H1 (cell line): ENCODE data around the gene C15orf62. TPM values are rescaled to one million over a fixed set of nuclear protein-coding genes. Genes with fewer than 3 reads are reported as not detected.

ENCODE experiments used
- CTCF ChIA-PET: fragments of 300-600 bp; sonication (Branson Sonifier 250); formaldehyde crosslinking; loops from one replicate; lab custom pipeline; 2021; ENCODE audit not compliant: partially characterized antibody; lab: Charles Lee
- POLR2A ChIA-PET: fragments of 300-600 bp; sonication (Branson Sonifier 250); formaldehyde crosslinking; loops from one replicate; lab custom pipeline; 2021; ENCODE audit warnings: inconsistent platforms; ENCODE audit not compliant: partially characterized antibody; lab: Charles Lee
- DNase-seq, 2 experiments: peaks; one replicate each; pipeline versions ENCODE4 v3.0.0 to v3.0.0-alpha.2; 2010 to 2022; ENCODE audit warnings: low spot score in 2 of 2, low read depth in 1 of 2, mixed read lengths in 1 of 2
- FAIRE-seq: peaks from 2 replicates; lab custom pipeline; 2011; peaks lifted over from hg19 to GRCh38; lab: Jason Lieb, UNC
- H2AFZ ChIP-seq: 2 replicates; pipeline ENCODE4 v1.8.1; 2012; ENCODE audit warnings: low read length, inconsistent platforms
- H2AK5ac ChIP-seq: 2 replicates; pipeline ENCODE4 v1.6.1; 2013; ENCODE audit warnings: low read depth, low read length
- H2BK120ac ChIP-seq: replicated peaks from 2 replicates; pipeline ENCODE3; 2013; ENCODE audit warnings: low read depth, low read length, inconsistent platforms
- H2BK12ac ChIP-seq: 2 replicates; pipeline ENCODE4 v1.6.1; 2013; ENCODE audit warnings: low read depth, low read length
- H2BK15ac ChIP-seq: 2 replicates; pipeline ENCODE4 v1.6.1; 2013; ENCODE audit warnings: low read length
- H2BK20ac ChIP-seq: 2 replicates; pipeline ENCODE4 v1.6.1; 2013; ENCODE audit warnings: low read length
- H2BK5ac ChIP-seq: 2 replicates; pipeline ENCODE4 v1.6.1; 2013; ENCODE audit warnings: low read depth, low read length
- H3K14ac ChIP-seq: 2 replicates; pipeline ENCODE4 v1.6.1; 2013; ENCODE audit warnings: inconsistent platforms; ENCODE audit not compliant: insufficient read length
- H3K18ac ChIP-seq: 2 replicates; pipeline ENCODE4 v1.6.1; 2013; ENCODE audit warnings: low read length; ENCODE audit errors: extremely low read depth
- H3K23ac ChIP-seq: 2 replicates; pipeline ENCODE4 v1.6.1; 2013; ENCODE audit warnings: inconsistent platforms; ENCODE audit not compliant: insufficient read length
- H3K23me2 ChIP-seq: 2 replicates; pipeline ENCODE4 v1.6.1; 2013; ENCODE audit warnings: low read depth, low read length
- H3K27ac ChIP-seq: 2 replicates; pipeline ENCODE4 v1.6.1; 2011; ENCODE audit warnings: low read depth, low read length, inconsistent platforms
- H3K27me3 ChIP-seq, 4 experiments: replicated peaks in 1 of 4; 1 replicate in 1 of 4; 2 replicates in 3 of 4; pipeline versions ENCODE4 v1.6.1 to v1.8.1; 2011 to 2013; ENCODE audit warnings: low read length in 3 of 4, mild to moderate bottlenecking in 3 of 4, inconsistent platforms in 2 of 4, mixed read lengths in 2 of 4, moderate library complexity in 1 of 4; ENCODE audit not compliant: control insufficient read depth in 3 of 4, insufficient read depth in 3 of 4; ENCODE audit errors: extremely low read depth in 1 of 4
- H3K36me3 ChIP-seq, 4 experiments: 2 replicates each; pipeline versions ENCODE4 v1.6.1 to v1.8.1; 2011 to 2013; ENCODE audit warnings: mild to moderate bottlenecking in 4 of 4, low read length in 3 of 4, moderate library complexity in 2 of 4, control low read depth in 1 of 4, inconsistent platforms in 1 of 4; ENCODE audit not compliant: insufficient read depth in 4 of 4, control insufficient read depth in 2 of 4
- H3K4ac ChIP-seq: replicated peaks from 2 replicates; pipeline ENCODE3; 2013; ENCODE audit warnings: low read length, low read depth, mixed read lengths, inconsistent platforms; ENCODE audit not compliant: insufficient read length
- H3K4me1 ChIP-seq, 4 experiments: replicated peaks in 1 of 4; 1 replicate in 1 of 4; 2 replicates in 3 of 4; pipeline versions ENCODE4 v1.6.1 to v1.8.1; 2011 to 2013; ENCODE audit warnings: low read length in 3 of 4, inconsistent platforms in 2 of 4, mixed read lengths in 1 of 4; ENCODE audit not compliant: insufficient read depth in 4 of 4, control insufficient read depth in 3 of 4
- H3K4me2 ChIP-seq, 2 experiments: 2 replicates each; pipeline versions ENCODE4 v1.6.1 to v1.8.1; 2011 to 2013; ENCODE audit warnings: low read depth in 2 of 2, low read length in 2 of 2, control low read depth in 1 of 2, inconsistent platforms in 1 of 2, mild to moderate bottlenecking in 1 of 2; ENCODE audit not compliant: insufficient read depth in 1 of 2
- H3K4me3 ChIP-seq, 4 experiments: fragments of 200-600, 300-600 bp in 1 of 4; sonication (generic), shearing (Covaris generic), sonication (Bioruptor Twin) in 1 of 4; 2 replicates each; pipeline versions ENCODE4 v1.5.1 to v1.8.1; 2011 to 2016; ENCODE audit warnings: low read length in 4 of 4, low read depth in 3 of 4, control low read depth in 2 of 4, inconsistent platforms in 2 of 4, mild to moderate bottlenecking in 2 of 4, mixed read lengths in 1 of 4, moderate library complexity in 1 of 4; ENCODE audit not compliant: insufficient read depth in 2 of 4; ENCODE audit errors: extremely low read depth in 1 of 4
- H3K56ac ChIP-seq: replicated peaks from 2 replicates; pipeline ENCODE3; 2013; ENCODE audit warnings: low read depth, mild to moderate bottlenecking, mixed read lengths, low read length, inconsistent platforms; ENCODE audit not compliant: insufficient read length
- H3K79me1 ChIP-seq: 2 replicates; pipeline ENCODE4 v1.6.1; 2013; ENCODE audit warnings: low read depth, low read length, control low read depth
- H3K79me2 ChIP-seq, 2 experiments: 2 replicates each; pipeline versions ENCODE4 v1.6.1 to v1.8.1; 2012 to 2013; ENCODE audit warnings: low read length in 2 of 2, mild to moderate bottlenecking in 2 of 2, inconsistent platforms in 1 of 2; ENCODE audit not compliant: insufficient read depth in 2 of 2, control insufficient read depth in 1 of 2
- H3K9ac ChIP-seq, 4 experiments: replicated peaks in 1 of 4; 1 replicate in 1 of 4; 2 replicates in 3 of 4; pipeline versions ENCODE4 v1.6.1 to v1.8.1; 2011 to 2013; ENCODE audit warnings: low read depth in 3 of 4, low read length in 3 of 4, control low read depth in 2 of 4, mild to moderate bottlenecking in 2 of 4, moderate library complexity in 2 of 4, inconsistent platforms in 1 of 4; ENCODE audit errors: extremely low read depth in 1 of 4
- H3K9me3 ChIP-seq, 2 experiments: 2 replicates each; pipeline versions ENCODE4 v1.6.1 to v1.8.1; 2012 to 2013; ENCODE audit warnings: mild to moderate bottlenecking in 2 of 2, moderate library complexity in 2 of 2, control low read depth in 1 of 2, inconsistent platforms in 1 of 2, low read depth in 1 of 2, low read length in 1 of 2, mixed read lengths in 1 of 2; ENCODE audit not compliant: insufficient read depth in 2 of 2
- H4K20me1 ChIP-seq, 2 experiments: replicated peaks in 1 of 2; 2 replicates each; pipeline versions ENCODE3 to v1.8.1; 2011 to 2013; ENCODE audit warnings: inconsistent platforms in 2 of 2, low read length in 2 of 2, mild to moderate bottlenecking in 1 of 2; ENCODE audit not compliant: insufficient read depth in 2 of 2, control insufficient read depth in 1 of 2
- H4K5ac ChIP-seq: 2 replicates; pipeline ENCODE4 v1.6.1; 2013; ENCODE audit warnings: low read length, low read depth, mixed read lengths, inconsistent platforms; ENCODE audit not compliant: insufficient read length
- H4K8ac ChIP-seq: 2 replicates; pipeline ENCODE4 v1.8.0; 2013; ENCODE audit warnings: mild to moderate bottlenecking, moderate library complexity, low read length, inconsistent platforms; ENCODE audit not compliant: insufficient read depth; ENCODE audit errors: extremely low read depth
- H4K91ac ChIP-seq: replicated peaks from 2 replicates; pipeline ENCODE3; 2013; ENCODE audit warnings: low read length, mixed read lengths, inconsistent platforms; ENCODE audit not compliant: insufficient read length
- BRCA1 ChIP-seq: IDR thresholded peaks from 2 replicates; pipeline ENCODE4 v1.6.1; 2012; ENCODE audit warnings: low read depth, low read length, improper control_type of control experiment
- CHD1 ChIP-seq: IDR thresholded peaks from 2 replicates; pipeline ENCODE4 v1.6.1; 2012; ENCODE audit warnings: low read depth, low read length, improper control_type of control experiment
- CHD2 ChIP-seq: IDR thresholded peaks from 2 replicates; pipeline ENCODE4 v1.6.1; 2012; ENCODE audit warnings: low read length, improper control_type of control experiment
- CTBP2 ChIP-seq: IDR thresholded peaks from 2 replicates; pipeline ENCODE4 v1.7.0; 2011; ENCODE audit warnings: borderline replicate concordance, mild to moderate bottlenecking, moderate library complexity, mixed read lengths, low read length; ENCODE audit not compliant: insufficient read depth, insufficient read length
- CTCF ChIP-seq, 3 experiments: IDR thresholded peaks; 1 replicate in 2 of 3; 2 replicates in 1 of 3; pipeline versions ENCODE4 v1.5.1 to v1.6.1; 2011; ENCODE audit warnings: low read length in 3 of 3, mild to moderate bottlenecking in 3 of 3, inconsistent platforms in 2 of 3, low read depth in 1 of 3, moderate library complexity in 1 of 3; ENCODE audit not compliant: insufficient read depth in 1 of 3; ENCODE audit errors: control extremely low read depth in 1 of 3
- EGR1 ChIP-seq: IDR thresholded peaks from 2 replicates; pipeline ENCODE4 v1.6.1; 2011; ENCODE audit warnings: low read depth, low read length, borderline replicate concordance
- HDAC6 ChIP-seq: IDR thresholded peaks from one replicate; pipeline ENCODE4 v1.7.1; 2012; ENCODE audit warnings: low read depth, mild to moderate bottlenecking, inconsistent platforms, low read length, moderate library complexity
- JUN ChIP-seq: IDR thresholded peaks from 2 replicates; pipeline ENCODE4 v1.6.1; 2011; ENCODE audit warnings: low read depth, mild to moderate bottlenecking, improper control_type of control experiment, low read length
- KDM4A ChIP-seq: IDR thresholded peaks from one replicate; pipeline ENCODE4 v1.7.1; 2012; ENCODE audit warnings: low read depth, mild to moderate bottlenecking, moderate library complexity, low read length, inconsistent platforms; ENCODE audit not compliant: severe bottlenecking
- POLR2A ChIP-seq, 2 experiments: IDR thresholded peaks; 1 replicate in 1 of 2; 2 replicates in 1 of 2; pipeline ENCODE4 v1.6.1; 2011; ENCODE audit warnings: low read depth in 2 of 2, low read length in 2 of 2, mild to moderate bottlenecking in 2 of 2; ENCODE audit errors: control extremely low read depth in 1 of 2
- POU5F1 ChIP-seq: IDR thresholded peaks from 2 replicates; pipeline ENCODE4 v1.6.1; 2011; ENCODE audit warnings: low read depth, mild to moderate bottlenecking, low read length, moderate library complexity
- RAD21 ChIP-seq, 2 experiments: IDR thresholded peaks in 1 of 2; conservative IDR thresholded peaks in 1 of 2; 2 replicates each; pipeline ENCODE4 v1.6.1; 2011; ENCODE audit warnings: low read depth in 2 of 2, low read length in 2 of 2, improper control_type of control experiment in 1 of 2, inconsistent platforms in 1 of 2, mild to moderate bottlenecking in 1 of 2, moderate library complexity in 1 of 2
- WGBS, 2 experiments: shearing (Covaris generic) in 1 of 2; methylation state at CpG; one replicate each; pipeline versions ENCODE4 v1.1.6 to v1.1.7; 2013 to 2015; ENCODE audit warnings: low lambda C conversion rate in 2 of 2, mixed read lengths in 2 of 2, inconsistent platforms in 1 of 2, low coverage in 1 of 2, missing lambda C conversion rate in 1 of 2; ENCODE audit not compliant: insufficient replicate concordance in 2 of 2, insufficient coverage in 1 of 2, insufficient read length in 1 of 2; ENCODE audit errors: extremely low coverage in 1 of 2, missing lambda C conversion rate in 1 of 2; 5-methylcytosine and 5-hydroxymethylcytosine counted together
- polyA plus RNA-seq, 7 experiments: library from polyadenylated mRNA; depleted of rRNA in 3 of 7; stranded (reverse) in 5 of 7; unstranded in 2 of 7; fragments of >200 nt in 5 of 7; fragments of 200-250 nt in 2 of 7; gene quantifications; 1 replicate in 5 of 7; 2 replicates in 1 of 7; 4 replicates in 1 of 7; pipeline versions ENCODE4 v1.2.1 to v1.2.3, GENCODE V29; 2011 to 2013; ENCODE audit warnings: missing spikeins in 2 of 7, mixed read lengths in 2 of 7
- total RNA-seq: library from RNA; stranded (reverse); fragmentation: NEBNext Ultra II Directional; extraction: Animal tissue kit (Norgen Biotek cat#: 25700); gene quantifications from 2 replicates; pipeline ENCODE4 v1.2.1, GENCODE V29; 2021

The C15orf62 gene
- total and polyA plus RNA-seq, 2 of the 8 experiments (the other 6 are each of a cell fraction or from before 2014, with no cell fraction given), result 0.06 to 0.56 TPM

- H3K79me1 ChIP-seq, result no peaks in the 10 kb centered on the region
- H3K4me2 ChIP-seq, result no peak overlapping the region
- H2AK5ac ChIP-seq, result no peak overlapping the region
- H3K27ac ChIP-seq, result no peak overlapping the region
- 87% methylated on average over 2 of the region's 2 CpGs; no CpG with 5 or more reads in 1 of the 2 experiments for WGBS, 2 experiments
- H2BK120ac ChIP-seq, result no peak overlapping the region
- peaks cover 0 to under 1% of the 10 kb centered on the region in 2 experiments for H4K20me1 ChIP-seq
- ChIA-PET POLR2A (interaction anchor here (0.9 to 1.5 kb wide), 5 partner anchors 11 to 103 kb away, joined by 3 read pairs; partner anchors contain the start of gene SPINT1), CTCF (interaction anchor here (1.0 to 6.8 kb wide), 9 partner anchors 8 to 289 kb away, joined by 3 to 70 read pairs (median 6); partner anchors contain the start of genes C15orf62 and GCHFR)
- no peak overlapping the region for H2BK20ac ChIP-seq
- H2BK5ac ChIP-seq, result no peak overlapping the region
- H3K79me2 ChIP-seq, result no peaks in the 10 kb centered on the region
- no peak overlapping the region for H2BK12ac ChIP-seq
- no peak overlapping the region for H4K5ac ChIP-seq
- no peak overlapping the region for H3K18ac ChIP-seq
- no peak overlapping the region for H3K4me3 ChIP-seq
- no peak overlapping the region for H3K4ac ChIP-seq
- no peak overlapping the region for H4K91ac ChIP-seq
- no peaks in the 10 kb centered on the region for H3K23me2 ChIP-seq
- FAIRE-seq (no peak), DNase-seq (no peak)
- no peak overlapping the region for H3K56ac ChIP-seq
- no peak overlapping the region for H3K23ac ChIP-seq
- H3K4me1 ChIP-seq, result peaks cover 9 to 17% (median 14%) of the 10 kb centered on the region in 4 experiments
- no peak overlapping the region for H3K9ac ChIP-seq
- H2AFZ ChIP-seq, result no peak overlapping the region
- no peaks in the 10 kb centered on the region for H3K27me3 ChIP-seq
- no peak overlapping the region for H2BK15ac ChIP-seq
- H4K8ac ChIP-seq, result no peak overlapping the region
- no peak overlapping the region for H3K14ac ChIP-seq
- H3K36me3 ChIP-seq, result peaks cover 0 to 7% (median 3%) of the 10 kb centered on the region in 4 experiments; a peak in 4 of 8 replicates
- H3K9me3 ChIP-seq, result no peaks in the 10 kb centered on the region
- TF ChIP-seq CTBP2, result no peak
- no peak for TF ChIP-seq CTCF (IDR thresholded peaks at IDR 0.05; ENCODE audit: control extremely low read depth in 1 of 3, insufficient read depth in 1 of 3, low read depth in 1 of 3, low read length in 3 of 3)
- TF ChIP-seq KDM4A, result no peak
- TF ChIP-seq BRCA1, result no peak
- no peak for TF ChIP-seq CHD2
- TF ChIP-seq POU5F1, result no peak
- TF ChIP-seq EGR1, result no peak
- no peak for TF ChIP-seq POLR2A (IDR thresholded peaks at IDR 0.05; ENCODE audit: control extremely low read depth in 1 of 2, low read depth in 2 of 2, low read length in 2 of 2)
- no peak for TF ChIP-seq JUN
- TF ChIP-seq RAD21 (IDR thresholded peaks at IDR 0.05 in 1 of 2, conservative IDR thresholded peaks at IDR 0.05 in 1 of 2; ENCODE audit: low read depth in 2 of 2, low read length in 2 of 2), result no peak
- TF ChIP-seq HDAC6, result no peak
- TF ChIP-seq CHD1, result no peak
These were observed 26.3 kb upstream of the C15orf62 start for GRCh38 chr15:40743485-40743901.
